HT-29 (cell line): ENCODE data around the gene TEF. TPM values are rescaled to one million over a fixed set of nuclear protein-coding genes. Genes with fewer than 3 reads are reported as not detected.
A peak's percentile ranks its signal among the peaks of the same experiment; 100 is the strongest.
"Not testable (repeated sequence)": the region's sequence is repeated elsewhere in the genome, so short reads cannot be mapped to it uniquely, and the experiment has no call there.

Experiments
- DNase-seq: peaks from one replicate; pipeline ENCODE4 v3.0.0-alpha.2; 2015; ENCODE audit warnings: low spot score
- total RNA-seq: library from RNA; depleted of rRNA; stranded (reverse); fragments of >200 nt; shearing (Covaris generic); gene quantifications from 2 replicates; pipeline ENCODE4 v1.2.3, GENCODE V29; 2014

The TEF gene
- total RNA-seq, 1 experiment from 2014 or later, result 10.7 TPM

GRCh38 chr22:41418717-41419116 lies 37.0 kb downstream of the TEF start:
- DNase-seq, result no peak

- DNase-seq, result no peak
Observed at GRCh38 chr22:41425660-41426365, 44.1 kb downstream of the TEF start.

- DNase-seq, result no peak
Observed at GRCh38 chr22:41429232-41429950, 47.6 kb downstream of the TEF start.

- no peak for DNase-seq
Observed at GRCh38 chr22:41429951-41430332, 48.2 kb downstream of the TEF start.

- no peak for DNase-seq
Observed at GRCh38 chr22:41431656-41432055, 49.9 kb downstream of the TEF start.

GRCh38 chr22:41433480-41433879 lies 51.7 kb downstream of the TEF start:
- not testable (repeated sequence) for DNase-seq

- DNase-seq, result not testable (repeated sequence)
Observed at GRCh38 chr22:41434361-41435003, 52.7 kb downstream of the TEF start.

- DNase-seq, result no peak
Observed at GRCh38 chr22:41435560-41435959, 53.8 kb downstream of the TEF start.

- no peak for DNase-seq
Observed at GRCh38 chr22:41436322-41437113, 54.8 kb downstream of the TEF start.

- no peak for DNase-seq
Observed at GRCh38 chr22:41437198-41437597, 55.5 kb downstream of the TEF start.

GRCh38 chr22:41440511-41440910 lies 58.8 kb downstream of the TEF start:
- not testable (repeated sequence) for DNase-seq

GRCh38 chr22:41442240-41442792 lies 60.6 kb downstream of the TEF start:
- no peak for DNase-seq

GRCh38 chr22:41444360-41445128 lies 62.8 kb downstream of the TEF start:
- DNase-seq, result peak; percentile 82

- peak; percentile 34 for DNase-seq
Observed at GRCh38 chr22:41445129-41446056, 63.7 kb downstream of the TEF start.

GRCh38 chr22:41446057-41446501 lies 64.3 kb downstream of the TEF start:
- DNase-seq, result peak; percentile 38

GRCh38 chr22:41446639-41447434 lies 65.1 kb downstream of the TEF start, which contains the start of gene TOB2:
TSS of gene TOB2 (minus strand) at chr22:41446801. CDS start at chr22:41437345, 9,456 bp downstream.
- DNase-seq, result peak; percentile 92

GRCh38 chr22:41447435-41448188 lies 65.9 kb downstream of the TEF start:
- DNase-seq, result peak; percentile 46
